ENCODE measurements around the gene PITPNC1. TPM values are rescaled to one million over a fixed set of nuclear protein-coding genes. Genes with fewer than 3 reads are reported as not detected.

PITPNC1 gene
- total RNA-seq, 4 donors from 2014 or later = 4.1 to 45.1 (median 8.7) TPM

DNA sequence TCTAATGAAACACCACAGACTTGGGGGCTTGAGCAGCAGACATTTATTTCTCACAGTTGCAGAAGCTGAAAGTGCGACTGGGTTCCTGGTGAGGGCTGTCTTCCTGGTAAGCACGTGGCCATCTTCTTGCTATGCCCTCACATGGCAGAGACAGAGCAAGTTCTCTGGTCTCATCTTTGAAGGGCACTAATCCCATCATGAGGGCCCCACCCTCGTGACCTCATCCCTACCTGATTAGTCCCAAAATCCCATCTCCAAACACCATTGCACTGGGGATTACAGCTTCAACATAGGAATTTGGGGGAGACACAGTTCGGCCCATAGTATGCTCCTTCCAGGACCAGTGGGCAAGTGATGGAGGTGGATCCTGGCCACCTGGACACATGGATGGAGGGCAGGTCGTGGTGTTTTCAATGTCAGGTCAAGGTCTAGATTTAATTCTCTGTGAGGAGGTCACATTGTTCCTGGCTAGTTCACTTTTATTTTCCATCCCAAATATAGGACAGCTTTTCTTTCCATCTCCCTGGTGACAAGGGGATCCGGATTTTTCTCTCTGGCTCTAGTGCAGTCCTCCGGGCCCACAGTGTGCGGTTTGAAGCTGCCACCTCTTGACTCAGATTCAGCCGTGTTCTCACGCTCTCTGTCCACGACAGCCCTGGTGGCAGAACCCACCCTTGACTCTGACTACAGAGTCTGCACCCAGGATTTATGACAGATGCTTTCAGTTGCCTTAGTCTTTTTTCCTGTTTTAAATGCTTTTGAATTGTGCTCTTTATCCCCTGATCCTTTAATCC, 180.2 kb downstream of the PITPNC1 start:
- no peak overlapping the region for H3K4me3 ChIP-seq
- intact Hi-C loops (cut with DNase I; ENCODE audit: low total_unique reads) = no loop called here
- DNase-seq = no peak
- no peak overlapping the region for H3K27ac ChIP-seq
- no peaks in the 10 kb centered on the region for H3K36me3 ChIP-seq
- no peaks in the 10 kb centered on the region for H3K27me3 ChIP-seq
- TF ChIP-seq POLR2A (IDR thresholded peaks at IDR 0.05) = no peak
- no peaks in the 10 kb centered on the region for H3K9me3 ChIP-seq
- no peaks in the 10 kb centered on the region for H3K4me1 ChIP-seq

DNA sequence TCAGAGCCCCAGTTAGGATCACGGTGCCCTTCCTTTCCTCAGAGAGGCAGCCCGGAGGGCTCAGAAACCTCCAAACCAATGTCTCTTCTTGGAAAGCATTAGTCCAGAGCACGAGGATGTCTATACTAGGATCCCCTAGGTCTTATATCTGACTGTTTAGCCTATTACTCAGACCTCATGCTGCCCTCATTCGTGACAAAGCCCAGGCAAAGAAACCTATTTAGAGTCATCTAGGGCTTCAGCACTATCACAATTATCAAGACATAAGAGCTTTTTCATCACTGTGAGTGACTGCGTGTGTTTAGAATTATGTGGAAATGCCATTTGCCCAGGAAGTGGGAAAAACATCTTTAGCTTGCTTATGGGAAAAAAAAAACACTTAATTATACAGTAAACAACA, 180.8 kb downstream of the PITPNC1 start:
- DNase-seq = no peak
- intact Hi-C loops (cut with DNase I; ENCODE audit: low total_unique reads) = no loop called here
- Histone ChIP-seq H3K9me3 (no peaks in the 10 kb centered on the region), H3K36me3 (no peaks in the 10 kb centered on the region), H3K27me3 (no peaks in the 10 kb centered on the region), H3K4me3 (no peak overlapping the region), H3K4me1 (no peaks in the 10 kb centered on the region), H3K27ac (no peak overlapping the region)
- TF ChIP-seq, protein P1, sequence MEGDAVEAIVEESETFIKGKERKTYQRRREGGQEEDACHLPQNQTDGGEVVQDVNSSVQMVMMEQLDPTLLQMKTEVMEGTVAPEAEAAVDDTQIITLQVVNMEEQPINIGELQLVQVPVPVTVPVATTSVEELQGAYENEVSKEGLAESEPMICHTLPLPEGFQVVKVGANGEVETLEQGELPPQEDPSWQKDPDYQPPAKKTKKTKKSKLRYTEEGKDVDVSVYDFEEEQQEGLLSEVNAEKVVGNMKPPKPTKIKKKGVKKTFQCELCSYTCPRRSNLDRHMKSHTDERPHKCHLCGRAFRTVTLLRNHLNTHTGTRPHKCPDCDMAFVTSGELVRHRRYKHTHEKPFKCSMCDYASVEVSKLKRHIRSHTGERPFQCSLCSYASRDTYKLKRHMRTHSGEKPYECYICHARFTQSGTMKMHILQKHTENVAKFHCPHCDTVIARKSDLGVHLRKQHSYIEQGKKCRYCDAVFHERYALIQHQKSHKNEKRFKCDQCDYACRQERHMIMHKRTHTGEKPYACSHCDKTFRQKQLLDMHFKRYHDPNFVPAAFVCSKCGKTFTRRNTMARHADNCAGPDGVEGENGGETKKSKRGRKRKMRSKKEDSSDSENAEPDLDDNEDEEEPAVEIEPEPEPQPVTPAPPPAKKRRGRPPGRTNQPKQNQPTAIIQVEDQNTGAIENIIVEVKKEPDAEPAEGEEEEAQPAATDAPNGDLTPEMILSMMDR (IDR thresholded peaks at IDR 0.05) = no peak
- no peak for TF ChIP-seq POLR2A (IDR thresholded peaks at IDR 0.05)

DNA sequence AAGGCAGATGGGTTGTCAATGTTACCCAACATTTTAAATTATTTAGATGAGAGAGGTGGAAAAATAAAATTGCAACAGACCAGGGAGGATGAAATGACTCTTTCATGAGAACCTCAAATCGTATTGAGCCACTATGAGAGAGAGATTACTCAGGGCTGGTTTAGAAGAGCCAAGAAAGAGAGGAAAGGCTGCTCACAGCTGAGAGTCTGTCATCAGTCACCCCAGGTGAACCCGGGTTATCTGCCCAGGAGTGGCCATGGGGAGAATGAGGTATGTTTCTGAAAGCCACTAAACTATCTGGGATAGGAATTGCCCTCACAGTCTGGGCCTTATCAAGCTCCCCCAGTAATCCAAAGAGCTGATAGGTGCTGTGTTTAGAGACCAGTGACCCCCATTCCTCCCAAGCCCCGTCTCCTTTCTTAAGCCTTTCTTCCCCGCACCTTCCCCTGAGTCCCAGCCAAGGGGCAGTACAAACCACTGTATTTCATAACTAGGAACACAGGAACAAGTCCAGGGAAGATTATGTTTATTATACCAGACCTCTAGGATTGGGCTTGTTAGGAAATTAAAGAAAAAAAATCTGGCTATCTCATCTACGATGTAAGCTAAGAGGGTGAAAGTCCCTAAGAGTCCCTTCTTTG, 181.8 kb downstream of the PITPNC1 start:
- no peak for DNase-seq
- intact Hi-C loops (cut with DNase I; ENCODE audit: low total_unique reads) = no loop called here
- H3K9me3 ChIP-seq = no peaks in the 10 kb centered on the region
- no peak for TF ChIP-seq POLR2A (IDR thresholded peaks at IDR 0.05)
- TF ChIP-seq, protein P1 (IDR thresholded peaks at IDR 0.05) = no peak
- H3K27me3 ChIP-seq = no peaks in the 10 kb centered on the region
- H3K4me1 ChIP-seq = no peaks in the 10 kb centered on the region
- H3K27ac ChIP-seq = no peak overlapping the region
- no peaks in the 10 kb centered on the region for H3K36me3 ChIP-seq
- no peak overlapping the region for H3K4me3 ChIP-seq

DNA sequence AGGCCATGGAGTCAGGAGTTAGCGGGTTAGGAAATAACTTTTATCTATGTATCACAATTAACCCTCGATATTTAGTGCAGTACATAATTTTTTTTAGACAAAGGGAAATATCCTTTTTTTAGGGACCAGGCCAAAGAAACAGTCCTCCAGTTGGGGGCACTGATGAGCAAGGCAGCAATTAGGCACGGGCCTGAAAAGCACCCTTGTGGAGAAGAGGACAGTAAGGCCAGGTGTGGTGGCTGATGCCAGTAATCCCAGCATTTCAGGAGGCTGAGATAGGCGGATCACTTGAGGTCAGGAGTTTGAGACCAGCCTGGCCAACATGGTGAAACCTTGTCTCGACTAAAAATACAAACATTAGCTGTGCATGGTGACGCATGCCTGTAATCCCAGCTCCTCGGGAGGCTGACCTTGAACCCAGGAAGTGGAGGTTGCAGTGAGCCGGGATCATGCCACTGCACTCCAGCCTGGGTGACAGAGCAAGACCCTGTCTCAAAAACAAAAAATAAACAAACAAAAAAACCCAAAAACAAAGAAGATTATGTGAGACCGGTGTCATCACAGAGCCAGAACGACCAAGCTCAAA, 182.4 kb downstream of the PITPNC1 start:
- no peaks in the 10 kb centered on the region for H3K9me3 ChIP-seq
- H3K27ac ChIP-seq = no peak overlapping the region
- DNase-seq = no peak
- intact Hi-C loops (cut with DNase I; ENCODE audit: low total_unique reads) = no loop called here
- H3K4me3 ChIP-seq = no peak overlapping the region
- no peaks in the 10 kb centered on the region for H3K27me3 ChIP-seq
- H3K4me1 ChIP-seq = no peaks in the 10 kb centered on the region
- H3K36me3 ChIP-seq = no peaks in the 10 kb centered on the region
- no peak for TF ChIP-seq POLR2A (IDR thresholded peaks at IDR 0.05)
- TF ChIP-seq, protein P1 (IDR thresholded peaks at IDR 0.05) = no peak

DNA sequence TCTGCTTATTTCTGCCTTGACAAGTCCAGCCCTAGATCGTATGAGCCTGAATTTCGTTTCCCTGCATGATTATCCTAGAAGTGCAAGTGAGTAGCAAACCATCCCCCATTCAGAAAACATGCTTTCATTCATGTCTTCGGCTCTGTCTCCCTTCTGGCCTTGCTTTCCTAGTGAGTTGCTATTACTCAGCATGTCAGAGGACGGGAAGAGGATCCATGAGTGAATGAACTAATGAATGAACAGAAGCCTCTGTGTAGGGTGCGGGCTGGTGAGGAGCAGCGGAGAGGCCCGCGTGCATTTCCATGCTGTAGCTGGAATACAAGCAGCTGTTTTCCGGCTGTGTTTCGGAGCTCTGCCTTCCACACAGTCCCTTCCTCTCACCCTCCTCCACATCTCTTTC, 184.9 kb downstream of the PITPNC1 start:
- intact Hi-C loops (cut with DNase I; ENCODE audit: low total_unique reads) = no loop called here
- Histone ChIP-seq H3K27ac (no peak overlapping the region), H3K9me3 (no peaks in the 10 kb centered on the region), H3K4me1 (no peaks in the 10 kb centered on the region), H3K27me3 (no peaks in the 10 kb centered on the region), H3K36me3 (no peaks in the 10 kb centered on the region), H3K4me3 (no peak overlapping the region)
- no peak for DNase-seq
- TF ChIP-seq, protein P1 (IDR thresholded peaks at IDR 0.05) = no peak

All from uterus (tissue), 4 donors.